Measurements from ENCODE around the gene FGFBP3. TPM values are rescaled to one million over a fixed set of nuclear protein-coding genes. Genes with fewer than 3 reads are reported as not detected.

The FGFBP3 gene
- total RNA-seq (2016; rRNA removed; fragmentation: Illumina TruSeq; extraction: Trizol) (1.1 and 2.0 TPM in 2 replicates), polyA plus RNA-seq (2011; rRNA removed) (0.50 and 0.52 TPM in 2 replicates), polyA minus RNA-seq (2011; rRNA and poly(A)+ RNA removed; ENCODE audit: low replicate concordance) (0.14 and 0.47 TPM in 2 replicates), Bru-seq, nascent RNA (percentile 66 among the genes with signal in this experiment), BruChase-seq, experiment 1, labeled RNA remaining after a 6-hour chase (percentile 75 among the genes with signal in this experiment), BruChase-seq, experiment 2, labeled RNA remaining after a 2-hour chase (percentile 62 among the genes with signal in this experiment)
- total RNA-seq (2016; cell fraction: cytosol; rRNA removed; fragmentation: Illumina TruSeq; extraction: Trizol; ENCODE audit: low read depth) = 0.18 and 0.30 TPM in 2 replicates
- 1.0 and 1.9 TPM in 2 replicates for total RNA-seq (2016; cell fraction: insoluble cytoplasmic fraction; rRNA removed; fragmentation: Illumina TruSeq; extraction: Trizol)
- 0.80 and 0.90 TPM in 2 replicates for total RNA-seq (2016; cell fraction: membrane; rRNA removed; fragmentation: Illumina TruSeq; extraction: Trizol)
- 1.7 and 1.9 TPM in 2 replicates for total RNA-seq (2016; cell fraction: nucleus; rRNA removed; fragmentation: Illumina TruSeq; extraction: Trizol)
- 0.40 and 0.44 TPM in 2 replicates for polyA plus RNA-seq (2011; cell fraction: cytosol; rRNA removed)
- polyA plus RNA-seq (2011; cell fraction: nucleus; rRNA removed) = 0.58 and 0.78 TPM in 2 replicates
- 2.3 and 3.4 TPM in 2 replicates for polyA plus RNA-seq (2012)
- polyA plus RNA-seq (2016; cell fraction: cytosol; fragmentation: Illumina TruSeq; extraction: Trizol; ENCODE audit: low read depth) = 0.40 and 0.57 TPM in 2 replicates
- 1.9 and 2.0 TPM in 2 replicates for polyA plus RNA-seq (2016; cell fraction: insoluble cytoplasmic fraction; fragmentation: Illumina TruSeq; extraction: Trizol; ENCODE audit: low read depth)
- polyA plus RNA-seq (2016; cell fraction: membrane; fragmentation: Illumina TruSeq; extraction: Trizol; ENCODE audit: low read depth) = 1.1 and 1.7 TPM in 2 replicates
- 4.0 and 4.8 TPM in 2 replicates for polyA plus RNA-seq (2016; cell fraction: nucleus; fragmentation: Illumina TruSeq; extraction: Trizol; ENCODE audit: insufficient read depth, low read depth)
- polyA minus RNA-seq (2011; cell fraction: cytosol; rRNA and poly(A)+ RNA removed) = 0.49 TPM in 1 of 2 replicates, not detected in the other
- 1.2 and 1.4 TPM in 2 replicates for polyA minus RNA-seq (2011; cell fraction: nucleus; rRNA and poly(A)+ RNA removed)
- long read RNA-seq, experiment 1, partial matches to known transcripts = 0 of 3 reads
- long read RNA-seq, experiment 1, other reads (novel, unspliced or antisense) = 3 of 3 reads
- long read RNA-seq, experiment 2, partial matches to known transcripts = 0 of 17 reads
- long read RNA-seq, experiment 2, other reads (novel, unspliced or antisense) = 15 of 17 reads

DNA sequence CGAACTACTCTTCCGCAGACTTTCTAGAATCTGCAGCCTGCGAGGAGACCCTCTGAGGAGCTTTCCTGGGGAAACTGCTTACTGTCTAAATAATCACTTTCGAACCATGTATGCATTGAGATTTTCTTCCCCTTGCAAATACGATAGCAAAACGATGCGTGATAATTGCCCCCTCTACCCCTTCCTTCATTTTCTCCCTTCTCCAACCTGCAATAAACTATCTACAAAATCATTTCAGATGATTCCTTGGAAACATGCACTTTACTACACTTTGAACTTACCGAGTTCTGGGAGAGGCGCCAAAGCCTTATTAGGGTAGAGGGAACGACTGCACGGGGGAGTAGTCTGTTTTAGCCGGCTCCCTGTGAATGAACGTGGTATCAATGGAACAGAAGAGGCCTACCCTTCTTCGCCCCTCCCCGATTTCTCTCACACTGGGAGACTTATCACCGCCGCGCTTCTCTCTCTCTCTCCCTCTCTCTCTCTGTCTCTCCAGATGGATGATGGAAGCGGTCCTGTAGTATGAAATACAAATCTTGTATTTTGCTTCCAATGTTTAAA, at the start of gene FGFBP3:
Gene FGFBP3, minus strand, starts transcription at position 370 of the 561 bp plus-strand sequence. CDS start 517 bp downstream, outside the sequence.
- intact Hi-C loops (cut with micrococcal nuclease; ENCODE audit: unreplicated experiment) = loop anchor here (1.0 to 2.0 kb wide), 2 partner anchors 16 to 53 kb away; no protein-coding TSS in a partner anchor
- TSS peak; percentile 56 for BruUV-seq (replicated peaks)
- POLR2A ChIA-PET = interaction anchor here (1.0 to 2.2 kb wide), 4 partner anchors 10 to 22 kb away, joined by 3 to 13 read pairs (median 9); partner anchors contain the start of gene BTAF1
- Histone ChIP-seq H3K9me3 (ENCODE audit: low read length) (no peaks in the 10 kb centered on the region), H3K36me3 (replicated peaks in 1 of 2; ENCODE audit: control insufficient read depth in 1 of 2, insufficient read depth in 2 of 2, low read length in 2 of 2) (no peaks in the 10 kb centered on the region), H3K4me2 (ENCODE audit: low read depth, low read length) (peak within 1 kb of the TSS; percentile 89), H3K79me2 (ENCODE audit: insufficient read depth, low read length) (peaks cover 2% of the 10 kb centered on the region), H2AFZ (ENCODE audit: low read length) (peak within 1 kb of the TSS; percentile 79), H3K27ac (ENCODE audit: extremely low read length, insufficient read depth, low read length) (peak within 1 kb of the TSS; percentile 61), H3K27me3 (ENCODE audit: control insufficient read depth in 1 of 2, insufficient read depth in 2 of 2, low read length in 2 of 2) (no peaks in the 10 kb centered on the region; a peak in 1 of 5 replicates), H3K4me1 (ENCODE audit: insufficient read depth, low read length) (peaks cover 37% of the 10 kb centered on the region), H3K4me3 (replicated peaks in 1 of 3; ENCODE audit: insufficient read depth in 1 of 3, low read depth in 2 of 3, low read length in 3 of 3) (peak within 1 kb of the TSS; percentile 69 to 80 (median 78)), H3K9ac (ENCODE audit: insufficient read depth, low read depth, low read length) (peak within 1 kb of the TSS; percentile 70), H4K20me1 (ENCODE audit: insufficient read depth, low read length) (no peaks in the 10 kb centered on the region)
- in situ Hi-C loops (cut with HindIII; ENCODE audit: extremely low pct_ligation_motif_present, low pct_unique_long_range_greater_than_20kb) = loop anchor here (5.0 kb wide), 1 partner anchor 152 kb away; no protein-coding TSS in a partner anchor
- FAIRE-seq = no peak
- ATAC-seq = peak; percentile 61
- CTCF ChIA-PET (ENCODE audit: low intra/inter-chr PET ratio, low total read pairs) = interaction anchor here (1.2 to 1.7 kb wide), 2 partner anchors 52 to 151 kb away, joined by 3 to 6 read pairs; no protein-coding TSS in a partner anchor
- under 1% methylated on average over 19 of the region's 19 CpGs for WGBS (ENCODE audit: low lambda C conversion rate)
- peak; percentile 34 for DNase-seq (ENCODE audit: low spot score)
- TF ChIP-seq NCOA5 (CRISPR knock-in tag; IDR thresholded peaks at IDR 0.05) (no peak), ZNF354B (CRISPR knock-in tag; IDR thresholded peaks at IDR 0.05) (no peak), ZSCAN22 (CRISPR knock-in tag; IDR thresholded peaks at IDR 0.05) (no peak), ATM (IDR thresholded peaks at IDR 0.05; ENCODE audit: borderline replicate concordance) (no peak), PITX1 (CRISPR knock-in tag; IDR thresholded peaks at IDR 0.05) (0 out of 2 replicates have a peak, but pooled peaks have one; percentile 2), ZBTB20 (CRISPR knock-in tag; IDR thresholded peaks at IDR 0.05; ENCODE audit: borderline replicate concordance, low read depth) (no peak), MBNL3 (CRISPR knock-in tag; conservative IDR thresholded peaks at IDR 0.05) (no peak), ZNF572 (CRISPR knock-in tag; IDR thresholded peaks at IDR 0.05) (0 out of 2 replicates have a peak, but pooled peaks have one; percentile 71), ZNF780A (CRISPR knock-in tag; IDR thresholded peaks at IDR 0.05) (no peak), U2AF1 (optimal IDR thresholded peaks at IDR 0.05; ENCODE audit: low read depth, low read length) (no peak), ZNF562 (CRISPR knock-in tag; IDR thresholded peaks at IDR 0.05; ENCODE audit: borderline replicate concordance) (peak; percentile 23; the same call in 1 of the 2 replicates), ZNF510 (CRISPR knock-in tag; IDR thresholded peaks at IDR 0.05; ENCODE audit: low read depth) (no peak), ZNF614 (CRISPR knock-in tag; IDR thresholded peaks at IDR 0.05; ENCODE audit: borderline replicate concordance) (no peak), ZBTB3 (CRISPR knock-in tag; IDR thresholded peaks at IDR 0.05; ENCODE audit: borderline replicate concordance, low read depth) (no peak), ETV6 (CRISPR knock-in tag; conservative IDR thresholded peaks at IDR 0.05) (0 out of 2 replicates have a peak, but pooled peaks have one; percentile 11), PAF1 (CRISPR knock-in tag; IDR thresholded peaks at IDR 0.05) (no peak), ARHGAP35 (CRISPR knock-in tag; IDR thresholded peaks at IDR 0.05; ENCODE audit: borderline replicate concordance) (no peak), ZNF224 (CRISPR knock-in tag; IDR thresholded peaks at IDR 0.05) (peak; percentile 97; the same call in 1 of the 2 replicates)
- TF ChIP-seq, protein P1, sequence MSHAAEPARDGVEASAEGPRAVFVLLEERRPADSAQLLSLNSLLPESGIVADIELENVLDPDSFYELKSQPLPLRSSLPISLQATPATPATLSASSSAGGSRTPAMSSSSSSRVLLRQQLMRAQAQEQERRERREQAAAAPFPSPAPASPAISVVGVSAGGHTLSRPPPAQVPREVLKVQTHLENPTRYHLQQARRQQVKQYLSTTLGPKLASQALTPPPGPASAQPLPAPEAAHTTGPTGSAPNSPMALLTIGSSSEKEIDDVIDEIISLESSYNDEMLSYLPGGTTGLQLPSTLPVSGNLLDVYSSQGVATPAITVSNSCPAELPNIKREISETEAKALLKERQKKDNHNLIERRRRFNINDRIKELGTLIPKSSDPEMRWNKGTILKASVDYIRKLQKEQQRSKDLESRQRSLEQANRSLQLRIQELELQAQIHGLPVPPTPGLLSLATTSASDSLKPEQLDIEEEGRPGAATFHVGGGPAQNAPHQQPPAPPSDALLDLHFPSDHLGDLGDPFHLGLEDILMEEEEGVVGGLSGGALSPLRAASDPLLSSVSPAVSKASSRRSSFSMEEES (CRISPR knock-in tag; IDR thresholded peaks at IDR 0.05) = no peak

Data from HepG2 (cell line).